Upper lobe of left lung (tissue), 6 donors: Measurements from ENCODE around the gene CACNG7. TPM values are rescaled to one million over a fixed set of nuclear protein-coding genes. Genes with fewer than 3 reads are reported as not detected.

Experiments
- ATAC-seq, 2 donors: fragments of 200-7000 bp; cut with Tn5 transposase; one replicate each; pipeline ENCODE4 v1.9.1; 2022; ENCODE audit warnings: mild to moderate bottlenecking in 2 of 2, moderate library complexity in 2 of 2; ENCODE audit not compliant: low FRiP score in 2 of 2
- DNase-seq, 2 donors: peaks; one replicate each; pipeline ENCODE4 v3.0.0-alpha.2; 2019 to 2020
- H3K27ac ChIP-seq, 4 donors: fragments of 200-600 bp; sonication (generic); one replicate each; pipeline ENCODE4 v1.5.1; 2016 to 2019
- H3K27me3 ChIP-seq, 4 donors: fragments of 200-600 bp; sonication (generic); one replicate each; pipeline ENCODE4 v1.5.1; 2017 to 2019
- H3K36me3 ChIP-seq, 4 donors: fragments of 200-600 bp; sonication (generic); one replicate each; pipeline ENCODE4 v1.5.1; 2016 to 2019
- H3K4me1 ChIP-seq, 4 donors: fragments of 200-600 bp; sonication (generic); one replicate each; pipeline ENCODE4 v1.5.1; 2018 to 2019
- H3K4me3 ChIP-seq, 4 donors: fragments of 200-600 bp; sonication (generic); one replicate each; pipeline ENCODE4 v1.5.1; 2017 to 2019; ENCODE audit warnings: mild to moderate bottlenecking in 2 of 4, moderate library complexity in 1 of 4
- H3K9me3 ChIP-seq, 4 donors: fragments of 200-600 bp; sonication (generic); one replicate each; pipeline ENCODE4 v1.5.1; 2018 to 2019
- EP300 ChIP-seq, 4 donors: sonication (generic); formaldehyde crosslinking; IDR thresholded peaks; one replicate each; pipeline ENCODE4 v1.5.1; 2017; ENCODE audit warnings: antibody characterized with exemption in 4 of 4, control low read depth in 2 of 4
- POLR2A ChIP-seq, 4 donors: fragments of 450-650 bp; IDR thresholded peaks; one replicate each; pipeline ENCODE4 v1.5.1; 2016 to 2017; ENCODE audit warnings: antibody characterized with exemption in 4 of 4, mild to moderate bottlenecking in 2 of 4
- POLR2AphosphoS5 ChIP-seq, 2 donors: sonication (generic); formaldehyde crosslinking; IDR thresholded peaks; one replicate each; pipeline ENCODE4 v1.5.1; 2017; ENCODE audit warnings: antibody characterized with exemption in 2 of 2
- WGBS, 2 donors: methylation state at CpG; one replicate each; pipeline ENCODE4 v1.1.5; 2017 to 2018; 5-methylcytosine and 5-hydroxymethylcytosine counted together
- total RNA-seq, 6 donors: library from RNA; depleted of rRNA in 4 of 6; stranded (reverse); fragments of >200 nt in 4 of 6; gene quantifications; one replicate each; pipeline versions ENCODE4 v1.1.0 to v1.2.1, GENCODE V29; 2016 to 2021
- TF ChIP-seq, protein P1 (sequence below), 6 experiments: fragments of 450-650 bp in 4 of 6; fragments of 200-600 bp in 2 of 6; sonication (generic) in 2 of 6; IDR thresholded peaks; one replicate each; pipeline ENCODE4 v1.5.1; 2016 to 2019; ENCODE audit warnings: antibody characterized with exemption in 6 of 6
- donor health status: DM: no; HTN: no; CAD: no; lungs with moderate emphysema.
- donor health status: DM: no; HTN: yes; CAD: no; lungs with severe emphysema.

CACNG7 gene
- total RNA-seq, 6 donors from 2014 or later: not detected

DNA sequence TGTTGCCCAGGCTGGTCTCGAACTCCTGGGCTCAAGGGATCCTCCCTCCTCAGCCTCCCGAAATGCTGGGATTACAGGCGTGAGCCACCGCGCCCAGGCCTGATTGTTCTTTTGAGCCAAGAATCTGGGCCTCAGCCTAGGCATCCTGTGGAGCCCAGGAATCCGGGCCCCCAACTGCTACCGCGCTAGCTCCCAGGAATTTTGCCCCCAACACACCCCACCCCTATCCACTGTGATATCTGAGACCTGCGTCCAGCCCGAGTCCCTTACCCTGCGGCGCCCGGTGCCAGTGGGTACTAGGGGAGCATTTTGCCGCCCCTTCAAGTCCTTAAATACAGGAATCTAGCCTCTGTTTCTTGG lies 42.2 kb upstream of the CACNG7 start:
- DNase-seq (peak in 1 of 2 donors; percentile 75), ATAC-seq (no peak)
- Histone ChIP-seq H3K4me1 (peaks cover 27 to 57% (median 42%) of the 10 kb centered on the region in 4 donors), H3K9me3 (no peaks in the 10 kb centered on the region), H3K4me3 (peak overlapping the region; percentile 10 to 83 (median 66)), H3K27ac (peak overlapping the region; percentile 91 to 98 (median 96)), H3K27me3 (no peaks in the 10 kb centered on the region), H3K36me3 (peaks cover 0 to 10% (median 2%) of the 10 kb centered on the region in 4 donors)
- TF ChIP-seq, protein P1, sequence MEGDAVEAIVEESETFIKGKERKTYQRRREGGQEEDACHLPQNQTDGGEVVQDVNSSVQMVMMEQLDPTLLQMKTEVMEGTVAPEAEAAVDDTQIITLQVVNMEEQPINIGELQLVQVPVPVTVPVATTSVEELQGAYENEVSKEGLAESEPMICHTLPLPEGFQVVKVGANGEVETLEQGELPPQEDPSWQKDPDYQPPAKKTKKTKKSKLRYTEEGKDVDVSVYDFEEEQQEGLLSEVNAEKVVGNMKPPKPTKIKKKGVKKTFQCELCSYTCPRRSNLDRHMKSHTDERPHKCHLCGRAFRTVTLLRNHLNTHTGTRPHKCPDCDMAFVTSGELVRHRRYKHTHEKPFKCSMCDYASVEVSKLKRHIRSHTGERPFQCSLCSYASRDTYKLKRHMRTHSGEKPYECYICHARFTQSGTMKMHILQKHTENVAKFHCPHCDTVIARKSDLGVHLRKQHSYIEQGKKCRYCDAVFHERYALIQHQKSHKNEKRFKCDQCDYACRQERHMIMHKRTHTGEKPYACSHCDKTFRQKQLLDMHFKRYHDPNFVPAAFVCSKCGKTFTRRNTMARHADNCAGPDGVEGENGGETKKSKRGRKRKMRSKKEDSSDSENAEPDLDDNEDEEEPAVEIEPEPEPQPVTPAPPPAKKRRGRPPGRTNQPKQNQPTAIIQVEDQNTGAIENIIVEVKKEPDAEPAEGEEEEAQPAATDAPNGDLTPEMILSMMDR (IDR thresholded peaks at IDR 0.05): no peak
- TF ChIP-seq POLR2A (IDR thresholded peaks at IDR 0.05) (no peak), EP300 (IDR thresholded peaks at IDR 0.05) (no peak), POLR2AphosphoS5 (IDR thresholded peaks at IDR 0.05) (no peak)
- WGBS, 2 donors: 46 to 59% methylated on average over 10 to 14 of the region's 14 CpGs

DNA sequence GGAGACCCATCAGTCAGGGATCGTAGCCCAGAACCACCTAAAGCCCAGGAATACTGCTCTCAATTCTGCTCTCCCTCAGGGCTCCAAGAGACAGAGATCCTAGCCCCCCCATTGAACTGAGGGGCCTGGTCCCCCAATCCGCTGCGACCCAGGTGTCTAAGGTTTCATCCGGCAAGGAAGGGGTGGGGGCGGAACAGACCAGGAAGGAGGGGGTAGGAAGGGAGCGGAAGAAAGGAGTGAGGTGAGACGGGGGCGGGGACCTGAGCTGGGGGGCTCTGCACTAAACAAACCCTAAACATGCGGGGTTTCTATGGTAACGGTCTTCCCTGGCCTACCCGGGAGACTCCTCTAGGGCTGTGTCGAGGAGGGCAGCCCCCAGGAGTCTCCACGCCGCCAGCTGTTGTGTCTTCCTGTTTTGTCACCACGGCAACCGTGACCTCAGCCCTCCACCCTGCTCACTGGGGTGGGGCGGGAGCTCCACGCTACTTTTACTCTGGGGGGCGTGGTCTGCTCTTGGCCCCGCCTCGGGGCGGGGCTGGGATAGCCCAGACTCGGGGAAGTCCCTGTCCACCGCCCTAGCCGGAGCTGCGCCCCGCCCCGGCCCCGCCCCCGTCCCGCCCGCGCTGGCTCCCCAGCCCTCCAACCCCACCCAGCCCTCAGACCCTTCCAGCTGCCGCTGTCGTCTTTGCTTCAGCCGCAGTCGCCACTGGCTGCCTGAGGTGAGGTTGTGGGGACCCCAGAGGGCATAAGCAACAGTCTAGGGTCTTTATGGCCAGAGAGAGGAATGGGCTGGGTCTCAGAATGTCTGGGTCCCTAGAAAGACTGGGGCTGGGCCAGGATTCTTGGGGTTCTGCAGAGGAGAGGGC lies 41.6 kb upstream of the CACNG7 start, which contains the start of gene MYADM:
TSS of gene MYADM (plus strand) at position 659 of the 866 bp plus-strand sequence. CDS start 5,647 bp downstream, outside the sequence.
- Histone ChIP-seq H3K4me3 (peak within 1 kb of the TSS; percentile 60 to 95 (median 78)), H3K4me1 (peaks cover 30 to 64% (median 44%) of the 10 kb centered on the region in 4 donors), H3K27me3 (no peaks in the 10 kb centered on the region), H3K36me3 (peaks cover 0 to 16% (median 3%) of the 10 kb centered on the region in 4 donors), H3K9me3 (no peaks in the 10 kb centered on the region), H3K27ac (peak within 1 kb of the TSS; percentile 91 to 98 (median 96))
- WGBS, 2 donors: 3 to 9% methylated on average over 12 to 19 of the region's 37 CpGs
- peak; percentile 98 to 100 for DNase-seq
- TF ChIP-seq EP300 (IDR thresholded peaks at IDR 0.05) (peak in 3 of 4 donors; percentile 23 to 83 (median 56)), POLR2AphosphoS5 (IDR thresholded peaks at IDR 0.05) (peak; percentile 78 to 93), POLR2A (IDR thresholded peaks at IDR 0.05) (peak; percentile 21 to 91 (median 68))
- TF ChIP-seq, protein P1 (IDR thresholded peaks at IDR 0.05): no peak
- ATAC-seq: peak; percentile 76 to 97

DNA sequence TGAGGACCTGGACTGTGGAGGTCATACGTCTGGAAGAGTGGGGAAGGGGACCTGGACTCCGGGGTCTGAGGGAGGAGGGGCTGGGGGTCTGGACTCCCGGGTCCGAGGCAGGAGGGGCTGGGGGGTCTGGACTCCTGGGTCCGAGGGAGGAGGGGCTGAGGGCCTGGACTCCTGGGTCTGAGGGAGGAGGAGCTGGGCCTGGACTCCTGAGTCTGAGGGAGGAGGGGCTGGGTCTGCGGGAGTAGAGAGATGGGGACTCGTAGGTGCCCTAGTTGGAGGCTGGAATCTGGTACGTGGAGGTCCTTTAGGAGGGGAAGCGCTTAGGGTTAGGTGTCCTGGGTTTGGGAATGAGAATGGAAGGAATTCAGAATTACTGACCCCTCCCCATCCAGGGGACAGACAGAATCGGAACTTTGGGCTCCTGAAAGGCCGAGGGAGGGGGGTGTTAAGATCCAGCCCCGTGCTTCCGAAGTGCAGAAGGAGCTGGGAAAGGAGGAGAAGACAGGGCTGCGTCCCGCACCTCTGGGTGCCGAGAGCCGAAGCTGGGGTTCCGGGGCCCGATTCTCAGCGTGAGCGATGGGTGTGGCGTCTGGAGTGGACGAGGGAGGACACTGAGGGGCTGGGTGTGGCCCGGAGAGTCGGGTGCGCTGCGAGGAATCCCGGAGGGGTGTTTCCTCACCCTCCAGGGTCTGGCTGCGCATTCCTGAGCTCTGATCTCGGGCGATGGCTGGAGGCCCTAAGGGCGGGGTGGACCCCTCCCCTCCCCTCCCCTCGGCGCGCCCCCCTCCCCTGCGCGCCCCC lies 40.8 kb upstream of the CACNG7 start:
- DNase-seq: peak; percentile 66 to 89
- peaks cover 31 to 71% (median 47%) of the 10 kb centered on the region in 4 donors for H3K4me1 ChIP-seq
- 0% methylated on average over 19 to 32 of the region's 37 CpGs for WGBS, 2 donors

DNA sequence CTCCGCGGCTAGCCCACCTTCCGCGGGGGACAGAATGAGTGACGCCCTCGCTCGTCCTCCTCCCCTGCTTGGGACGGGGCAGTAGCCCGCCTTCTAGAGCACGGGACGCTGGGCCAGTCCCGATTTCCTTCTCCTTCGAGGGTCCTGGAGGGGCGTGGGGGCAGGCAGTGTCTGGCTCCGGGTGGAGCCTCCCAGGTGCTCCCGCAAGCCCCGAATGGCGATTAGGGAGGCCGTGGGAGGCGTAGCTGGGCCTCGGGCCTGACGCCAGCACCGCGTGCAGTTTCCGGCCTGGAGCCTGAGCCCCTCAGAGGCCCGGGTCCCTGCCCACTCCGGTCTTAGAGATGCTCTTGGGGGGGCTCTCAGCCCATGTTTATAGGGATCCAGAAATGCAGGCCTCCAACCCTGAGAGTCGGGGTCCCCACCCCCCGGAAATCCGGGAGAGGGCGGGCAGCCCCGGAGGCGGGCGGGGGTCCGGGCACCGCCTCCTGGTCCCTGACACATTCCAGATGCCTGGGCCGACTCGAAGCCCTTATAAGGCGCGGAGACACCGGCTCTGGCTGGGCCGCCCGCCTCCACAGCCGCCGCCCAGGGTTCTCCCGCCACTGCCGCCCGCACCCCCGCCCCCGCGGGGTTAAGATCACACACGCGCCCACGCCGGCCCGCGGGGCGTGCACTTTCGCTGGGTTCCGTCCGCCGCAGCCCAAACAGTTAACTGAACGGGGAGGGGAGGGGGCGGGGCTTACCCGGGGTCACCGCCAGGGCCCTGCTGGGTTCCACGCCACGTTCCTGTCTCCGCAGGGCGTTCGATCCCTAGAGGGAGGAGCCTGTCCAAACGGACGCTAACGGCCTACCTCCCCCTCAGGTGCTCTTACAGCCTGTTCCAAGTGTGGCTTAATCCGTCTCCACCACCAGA lies 39.9 kb upstream of the CACNG7 start:
- H3K4me1 ChIP-seq: peaks cover 32 to 80% (median 47%) of the 10 kb centered on the region in 4 donors
- peak overlapping the region; percentile 60 to 95 (median 78) for H3K4me3 ChIP-seq
- ATAC-seq (peak; percentile 54 to 77), DNase-seq (peak; percentile 90 to 98)
- WGBS, 2 donors: 0 to 1% methylated on average over 1 to 19 of the region's 75 CpGs
- no peaks in the 10 kb centered on the region for H3K27me3 ChIP-seq
- H3K36me3 ChIP-seq: peaks cover 4 to 33% (median 15%) of the 10 kb centered on the region in 4 donors
- TF ChIP-seq POLR2AphosphoS5 (IDR thresholded peaks at IDR 0.05) (peak; percentile 71 to 72), EP300 (IDR thresholded peaks at IDR 0.05) (no peak), POLR2A (IDR thresholded peaks at IDR 0.05) (peak in 3 of 4 donors; percentile 35 to 67 (median 63))
- TF ChIP-seq, protein P1 (IDR thresholded peaks at IDR 0.05): peak; percentile 48 to 88 (median 67)
- H3K27ac ChIP-seq: peak overlapping the region; percentile 91 to 98 (median 96)
- H3K9me3 ChIP-seq: no peaks in the 10 kb centered on the region

More for the DNA sequence above, 40.8 kb upstream of the CACNG7 start:
- peak in 1 of 2 donors; percentile 10 for TF ChIP-seq POLR2AphosphoS5 (IDR thresholded peaks at IDR 0.05)
- TF ChIP-seq EP300 (IDR thresholded peaks at IDR 0.05): no peak
- Histone ChIP-seq H3K4me3 (peak overlapping the region; percentile 60 to 95 (median 78)), H3K36me3 (peaks cover 0 to 24% (median 7%) of the 10 kb centered on the region in 4 donors), H3K27me3 (no peaks in the 10 kb centered on the region), H3K27ac (peak overlapping the region; percentile 91 to 98 (median 96)), H3K9me3 (no peaks in the 10 kb centered on the region)
- ATAC-seq: peak; percentile 32 to 47
